B cell (primary cell): ENCODE data around the gene ASCL1. TPM values are rescaled to one million over a fixed set of nuclear protein-coding genes. Genes with fewer than 3 reads are reported as not detected.

ENCODE experiments used
- ATAC-seq: fragments of 200-7000 bp; cut with Tn5 transposase; one replicate; pipeline ENCODE4 v1.10.0; 2021; ENCODE audit warnings: low read depth, mild to moderate bottlenecking, moderate number of reproducible peaks, moderate library complexity
- CTCF ChIA-PET: fragments of 350-600 bp; sonication (Branson Sonifier 250); formaldehyde crosslinking; loops from one replicate; lab custom pipeline; 2021; ENCODE audit warnings: antibody characterized with exemption, inconsistent platforms; lab: Charles Lee
- POLR2A ChIA-PET: fragments of 350-600 bp; sonication (Branson Sonifier 250); formaldehyde crosslinking; loops from one replicate; lab custom pipeline; 2021; ENCODE audit warnings: antibody characterized with exemption; lab: Charles Lee
- DNase-seq: peaks from one replicate; pipeline ENCODE4 v3.0.0; 2013
- H2AFZ ChIP-seq: 2 replicates; pipeline ENCODE4 v1.6.1; 2012; ENCODE audit warnings: mild to moderate bottlenecking, low read depth, low read length; ENCODE audit not compliant: insufficient read depth, poor library complexity, severe bottlenecking
- H3K27ac ChIP-seq, 2 donors: 1 replicate in 1 of 2; 2 replicates in 1 of 2; pipeline ENCODE4 v1.5.1; 2012 to 2013; ENCODE audit warnings: low read length in 2 of 2, mild to moderate bottlenecking in 2 of 2, moderate library complexity in 1 of 2
- H3K27me3 ChIP-seq, 4 experiments: fragments of 200-600 bp in 1 of 4; sonication (generic) in 1 of 4; replicated peaks in 1 of 4; 1 replicate in 2 of 4; 2 replicates in 2 of 4; pipeline versions ENCODE4 v1.6.1 to v1.7.0; 2013 to 2016; ENCODE audit warnings: low read length in 3 of 4, mild to moderate bottlenecking in 2 of 4, mixed read lengths in 1 of 4, moderate library complexity in 1 of 4; ENCODE audit not compliant: insufficient read depth in 4 of 4, control insufficient read depth in 3 of 4; ENCODE audit errors: control extremely low read depth in 1 of 4
- H3K36me3 ChIP-seq, 2 experiments: replicated peaks in 1 of 2; 1 replicate in 1 of 2; 2 replicates in 1 of 2; pipeline versions ENCODE4 v1.6.1 to v1.7.1; 2013; ENCODE audit warnings: low read length in 1 of 2; ENCODE audit not compliant: insufficient read depth in 2 of 2, control insufficient read depth in 1 of 2; ENCODE audit errors: control extremely low read depth in 1 of 2, extremely low read depth in 1 of 2
- H3K4me1 ChIP-seq, 2 donors: fragments of 200-600 bp in 1 of 2; sonication (generic) in 1 of 2; 1 replicate in 1 of 2; 2 replicates in 1 of 2; pipeline versions ENCODE4 v1.5.1 to v1.6.1; 2013 to 2017; ENCODE audit warnings: low read length in 2 of 2; ENCODE audit not compliant: control insufficient read depth in 2 of 2, insufficient read depth in 2 of 2
- H3K4me2 ChIP-seq: replicated peaks from 2 replicates; pipeline ENCODE3; 2012; ENCODE audit warnings: mild to moderate bottlenecking, low read depth, low read length; ENCODE audit not compliant: poor library complexity, severe bottlenecking
- H3K4me3 ChIP-seq, 5 experiments: fragments of 200-600 bp in 1 of 5; sonication (generic) in 1 of 5; 1 replicate in 3 of 5; 2 replicates in 2 of 5; pipeline versions ENCODE4 v1.5.1 to v1.7.0; 2011 to 2016; ENCODE audit warnings: low read length in 4 of 5, mild to moderate bottlenecking in 4 of 5, low read depth in 2 of 5, control low read depth in 1 of 5, moderate library complexity in 1 of 5; ENCODE audit not compliant: insufficient read depth in 1 of 5; ENCODE audit errors: control extremely low read depth in 1 of 5, extremely low read depth in 1 of 5
- H3K79me2 ChIP-seq: fragments of 200-600 bp; sonication (generic); one replicate; pipeline ENCODE4 v1.6.0; 2016; ENCODE audit warnings: low read length; ENCODE audit not compliant: control insufficient read depth, insufficient read depth
- H3K9ac ChIP-seq: fragments of 200-600 bp; sonication (generic); 2 replicates; pipeline ENCODE4 v1.6.1; 2017; ENCODE audit warnings: mild to moderate bottlenecking, low read length, moderate library complexity
- H3K9me3 ChIP-seq, 3 donors: one replicate each; pipeline versions ENCODE4 v1.6.1 to v1.7.1; 2013; ENCODE audit warnings: low read length in 2 of 3; ENCODE audit not compliant: control insufficient read depth in 2 of 3, insufficient read depth in 1 of 3; ENCODE audit errors: control extremely low read depth in 1 of 3
- H4K20me1 ChIP-seq: 2 replicates; pipeline ENCODE4 v1.6.0; 2012; ENCODE audit warnings: mild to moderate bottlenecking, low read length; ENCODE audit not compliant: insufficient read depth, control insufficient read depth, poor library complexity, severe bottlenecking
- H3K27ac Mint-ChIP-seq: one replicate; pipeline ENCODE4 v1.8.0; 2021; ENCODE audit warnings: mixed read lengths
- H3K27me3 Mint-ChIP-seq: one replicate; pipeline ENCODE4 v1.8.0; 2021; ENCODE audit warnings: mixed read lengths
- H3K4me1 Mint-ChIP-seq: one replicate; pipeline ENCODE4 v1.8.0; 2021; ENCODE audit warnings: mixed read lengths
- H3K4me3 Mint-ChIP-seq: one replicate; pipeline ENCODE4 v1.8.0; 2021; ENCODE audit warnings: mixed read lengths
- H3K9me3 Mint-ChIP-seq: one replicate; pipeline ENCODE4 v1.8.0; 2022; ENCODE audit warnings: mixed read lengths; ENCODE audit not compliant: insufficient read depth
- CTCF ChIP-seq: fragments of 200-600 bp; IDR thresholded peaks from one replicate; pipeline ENCODE4 v1.8.0; 2022; ENCODE audit warnings: antibody characterized with exemption, mild to moderate bottlenecking
- EZH2 ChIP-seq: IDR thresholded peaks from 2 replicates; pipeline ENCODE4 v1.6.1; 2012; ENCODE audit warnings: borderline replicate concordance, low read depth, mild to moderate bottlenecking, moderate library complexity, low read length; ENCODE audit not compliant: insufficient read depth, poor library complexity, severe bottlenecking
- WGBS: methylation state at CpG from one replicate; pipeline ENCODE4 v1.1.5; 2013; ENCODE audit warnings: missing lambda C conversion rate; ENCODE audit not compliant: insufficient coverage; 5-methylcytosine and 5-hydroxymethylcytosine counted together
- intact Hi-C: fragments of 100-400 bp; cut with micrococcal nuclease; formaldehyde crosslinking; loops from one replicate; pipeline ENCODE4 v1.10.0; 2022
- polyA plus RNA-seq: library from polyadenylated mRNA; depleted of rRNA; stranded (reverse); fragments of >200 nt; gene quantifications from 2 replicates; pipeline ENCODE4 v1.2.3, GENCODE V29; 2012
- total RNA-seq, 2 donors: library from RNA; stranded (reverse); fragments of 120-200 nt in 1 of 2; gene quantifications; 1 replicate in 1 of 2; 2 replicates in 1 of 2; pipeline versions ENCODE4 v1.2.3 to v1.2.4, GENCODE V29; 2013 to 2022

Gene ASCL1
- total and polyA plus RNA-seq, 2 donors (not counting 1 experiment from before 2014, with no cell fraction given): not detected

GRCh38 chr12:102995372-102995771 lies 37.9 kb downstream of the ASCL1 start:
- intact Hi-C loops: no loop called here
- ChIA-PET POLR2A (no interaction called here), CTCF (no interaction called here)
- peaks cover 3% of the 10 kb centered on the region for H3K27me3 Mint-ChIP-seq
- Histone ChIP-seq H3K9ac (no peak overlapping the region), H3K36me3 (no peaks in the 10 kb centered on the region), H3K27me3 (peaks cover 0 to 3% (median 0%) of the 10 kb centered on the region in 4 experiments), H3K4me2 (no peak overlapping the region), H3K4me3 (no peak overlapping the region), H4K20me1 (no peaks in the 10 kb centered on the region), H2AFZ (no peak overlapping the region), H3K9me3 (peaks cover 0 to 8% (median 7%) of the 10 kb centered on the region in 3 donors), H3K27ac (no peak overlapping the region), H3K4me1 (no peaks in the 10 kb centered on the region), H3K79me2 (no peaks in the 10 kb centered on the region)
- H3K9me3 Mint-ChIP-seq: peaks cover 2% of the 10 kb centered on the region
- TF ChIP-seq EZH2: no peak
- TF ChIP-seq CTCF: no peak
- no CpG with 5 or more reads among the region's 1 CpG for WGBS
- no peaks in the 10 kb centered on the region for H3K4me1 Mint-ChIP-seq
- H3K4me3 Mint-ChIP-seq: no peak overlapping the region
- H3K27ac Mint-ChIP-seq: no peak overlapping the region
- ATAC-seq (no peak), DNase-seq (no peak)

Other genes starting within 250 kb of the ASCL1 start
- 0.25 TPM in 1 of 2 replicates, not detected in the other for gene PAH, start 40.4 kb upstream of the ASCL1 start, total RNA-seq
- not detected in 2 replicates for gene PAH, start 40.4 kb upstream of the ASCL1 start, polyA plus RNA-seq